GM23338 (cell line): ENCODE measurements around the gene OSBPL10. TPM values are rescaled to one million over a fixed set of nuclear protein-coding genes. Genes with fewer than 3 reads are reported as not detected.

Experiments used
- ATAC-seq: fragments of 200-7000 bp; cut with Tn5 transposase; 3 replicates; pipeline ENCODE4 v1.9.1; 2020
- DNase-seq: peaks from one replicate; pipeline ENCODE4 v3.0.0-alpha.2; 2015; ENCODE audit warnings: low spot score
- H2AFZ ChIP-seq: fragments of 200-600 bp; sonication (generic); 2 replicates; pipeline ENCODE4 v1.8.0; 2016; ENCODE audit warnings: antibody characterized with exemption, mild to moderate bottlenecking, moderate library complexity
- H3F3A ChIP-seq: fragments of 200-600 bp; sonication (generic); replicated peaks from 2 replicates; pipeline ENCODE4 v1.8.0; 2017; ENCODE audit warnings: antibody characterized with exemption, mixed run types, low read depth
- H3K27ac ChIP-seq: fragments of 200-600 bp; sonication (generic); 2 replicates; pipeline ENCODE4 v1.6.1; 2016; ENCODE audit warnings: low read depth
- H3K27me3 ChIP-seq: fragments of 200-600 bp; sonication (generic); 2 replicates; pipeline ENCODE4 v1.8.0; 2016; ENCODE audit warnings: mild to moderate bottlenecking, mixed run types, moderate library complexity; ENCODE audit not compliant: insufficient read depth
- H3K36me3 ChIP-seq: fragments of 200-600 bp; sonication (generic); 2 replicates; pipeline ENCODE4 v1.8.0; 2016; ENCODE audit warnings: mild to moderate bottlenecking; ENCODE audit not compliant: insufficient read depth
- H3K4me1 ChIP-seq: fragments of 200-600 bp; sonication (generic); 2 replicates; pipeline ENCODE4 v1.8.0; 2016; ENCODE audit warnings: mild to moderate bottlenecking, moderate library complexity; ENCODE audit not compliant: insufficient read depth
- H3K4me2 ChIP-seq: fragments of 200-600 bp; sonication (generic); 2 replicates; pipeline ENCODE4 v1.7.1; 2017; ENCODE audit warnings: mixed run types
- H3K4me3 ChIP-seq: fragments of 200-600 bp; sonication (generic); 2 replicates; pipeline ENCODE4 v1.6.1; 2016; ENCODE audit warnings: mixed run types
- H3K79me2 ChIP-seq: fragments of 200-600 bp; sonication (generic); replicated peaks from 2 replicates; pipeline ENCODE4 v1.8.0; 2017; ENCODE audit warnings: mild to moderate bottlenecking; ENCODE audit not compliant: insufficient read depth
- H3K9me2 ChIP-seq: fragments of 200-600 bp; sonication (generic); 2 replicates; pipeline ENCODE4 v1.8.0; 2017; ENCODE audit not compliant: insufficient read depth
- H4K20me1 ChIP-seq: fragments of 200-600 bp; sonication (generic); replicated peaks from 2 replicates; pipeline ENCODE4 v1.8.0; 2017; ENCODE audit warnings: mild to moderate bottlenecking; ENCODE audit not compliant: insufficient read depth
- H3K27ac Mint-ChIP-seq: 2 replicates; pipeline ENCODE4 v1.8.0; 2020; ENCODE audit warnings: inconsistent platforms, mild to moderate bottlenecking, moderate library complexity, mixed read lengths
- H3K27me3 Mint-ChIP-seq: 3 replicates; pipeline ENCODE4 v1.8.0; 2022; ENCODE audit warnings: low read depth, mild to moderate bottlenecking, moderate library complexity, mixed read lengths, inconsistent platforms; ENCODE audit not compliant: insufficient read depth, poor library complexity
- H3K36me3 Mint-ChIP-seq: 3 replicates; pipeline ENCODE4 v1.8.0; 2021; ENCODE audit warnings: low read depth, mild to moderate bottlenecking, inconsistent platforms, moderate library complexity, mixed read lengths
- H3K4me1 Mint-ChIP-seq: 3 replicates; pipeline ENCODE4 v1.8.0; 2020; ENCODE audit warnings: mild to moderate bottlenecking, inconsistent platforms, mixed read lengths
- H3K4me3 Mint-ChIP-seq: 3 replicates; pipeline ENCODE4 v1.8.0; 2021; ENCODE audit warnings: moderate library complexity, mild to moderate bottlenecking, inconsistent platforms, mixed read lengths
- H3K9me3 Mint-ChIP-seq: 3 replicates; pipeline ENCODE4 v1.8.0; 2020; ENCODE audit warnings: moderate library complexity, mild to moderate bottlenecking, inconsistent platforms, mixed read lengths
- CREB1 ChIP-seq: fragments of 250-450 bp; sonication (Bioruptor Pico); IDR thresholded peaks from 2 replicates; pipeline ENCODE4 v1.5.0; 2020; ENCODE audit warnings: low read depth, mild to moderate bottlenecking, moderate library complexity
- EZH2 ChIP-seq: fragments of 200-600 bp; sonication (generic); IDR thresholded peaks from one replicate; pipeline ENCODE4 v1.8.0; 2017; ENCODE audit warnings: antibody characterized with exemption, mild to moderate bottlenecking, low read depth; ENCODE audit not compliant: unreplicated experiment
- JUNB ChIP-seq: IDR thresholded peaks from one replicate; pipeline ENCODE4 v1.6.1; 2016; ENCODE audit warnings: antibody characterized with exemption; ENCODE audit not compliant: unreplicated experiment
- NANOG ChIP-seq: IDR thresholded peaks from 2 replicates; pipeline ENCODE4 v1.6.1; 2016; ENCODE audit warnings: antibody characterized with exemption, borderline replicate concordance
- REST ChIP-seq: IDR thresholded peaks from one replicate; pipeline ENCODE4 v1.6.1; 2018; ENCODE audit warnings: antibody characterized with exemption; ENCODE audit not compliant: unreplicated experiment
- STAT1 ChIP-seq: IDR thresholded peaks from one replicate; pipeline ENCODE4 v1.6.1; 2016; ENCODE audit warnings: antibody characterized with exemption; ENCODE audit not compliant: unreplicated experiment
- ZNF462 ChIP-seq: fragments of 250-450 bp; sonication (Bioruptor Pico); IDR thresholded peaks from 2 replicates; pipeline ENCODE4 v1.5.0; 2020; ENCODE audit warnings: mild to moderate bottlenecking, moderate library complexity
- polyA plus RNA-seq: library from polyadenylated mRNA; unstranded; fragments of >200 nt; fragmentation: Nextera tagmentation; extraction: Ambion mirVana; gene quantifications from 2 replicates; pipeline ENCODE4 v1.2.1, GENCODE V29; 2016
- total RNA-seq: library from RNA; depleted of rRNA; stranded (reverse); fragments of >200 nt; shearing (Covaris generic); gene quantifications from 2 replicates; pipeline ENCODE4 v1.2.3, GENCODE V29; 2014

Gene OSBPL10
- total and polyA plus RNA-seq, 2 experiments from 2014 or later: 23.8 to 149 TPM

- no peaks in the 10 kb centered on the region for H3K27me3 ChIP-seq
- H4K20me1 ChIP-seq: peaks cover 10% of the 10 kb centered on the region; the same call in 1 of the 2 replicates
- H3K9me2 ChIP-seq: no peaks in the 10 kb centered on the region
- peaks cover 14% of the 10 kb centered on the region for H3K4me1 ChIP-seq
- H2AFZ ChIP-seq: no peak overlapping the region
- Mint-ChIP-seq H3K27ac (no peak overlapping the region), H3K4me3 (no peak overlapping the region), H3K9me3 (no peaks in the 10 kb centered on the region), H3K27me3 (peaks cover 7% of the 10 kb centered on the region), H3K4me1 (peaks cover 31% of the 10 kb centered on the region), H3K36me3 (no peaks in the 10 kb centered on the region)
- H3K4me2 ChIP-seq: no peak overlapping the region
- H3K79me2 ChIP-seq: peaks cover 24% of the 10 kb centered on the region; the same call in 1 of the 2 replicates
- no peaks in the 10 kb centered on the region for H3F3A ChIP-seq
- DNase-seq (no peak), ATAC-seq (no peak)
- no peak for TF ChIP-seq JUNB
- TF ChIP-seq REST: no peak
- no peak for TF ChIP-seq EZH2
- no peak for TF ChIP-seq CREB1 (CRISPR knock-in tag)
- TF ChIP-seq ZNF462 (CRISPR knock-in tag): no peak
- TF ChIP-seq NANOG: no peak
- no peak for TF ChIP-seq STAT1
- no peaks in the 10 kb centered on the region for H3K36me3 ChIP-seq
- H3K27ac ChIP-seq: peak overlapping the region; percentile 37; the same call in 1 of the 2 replicates
- no peak overlapping the region for H3K4me3 ChIP-seq
Observed at GRCh38 chr3:31725976-31726375, 255.1 kb downstream of the OSBPL10 start.
